Measurements from ENCODE around the gene ASPHD2.

Gene ASPHD2

GRCh38 chr22:26450453-26451185 is 21.6 kb downstream of the ASPHD2 start:
- peaks cover 2% of the 10 kb centered on the region for H3K79me2 ChIP-seq (ENCODE audit: control insufficient read depth, insufficient read depth, low read length, poor library complexity)
- H3K4me1 ChIP-seq (ENCODE audit: control insufficient read depth in 1 of 2, insufficient read depth in 2 of 2, low read length in 2 of 2) = peaks cover 6% of the 10 kb centered on the region in 2 experiments
- no peak overlapping the region for H4K91ac ChIP-seq (ENCODE audit: low read depth, low read length)
- no peak overlapping the region for H2BK5ac ChIP-seq (ENCODE audit: low read depth, low read length, poor library complexity)
- no peak overlapping the region for H2AK5ac ChIP-seq (ENCODE audit: low read length)
- no peak overlapping the region for H3K23ac ChIP-seq (ENCODE audit: low read length)
- no peak overlapping the region for H4K8ac ChIP-seq (ENCODE audit: low read depth, low read length)
- no CpG with 5 or more reads among the region's 9 CpGs for WGBS (ENCODE audit: extremely low coverage, insufficient coverage, insufficient read length)
- no peaks in the 10 kb centered on the region for H3K79me1 ChIP-seq (ENCODE audit: low read length)
- H3K27me3 ChIP-seq (ENCODE audit: insufficient read depth, low read length) = no peaks in the 10 kb centered on the region
- no peak overlapping the region for H3K4me2 ChIP-seq (ENCODE audit: low read length)
- H3K9ac ChIP-seq (ENCODE audit: low read length) = no peak overlapping the region
- no peak overlapping the region for H3K14ac ChIP-seq (ENCODE audit: low read length)
- DNase-seq = no peak
- H3K27ac ChIP-seq (ENCODE audit: low read depth, low read length) = no peak overlapping the region
- H4K12ac ChIP-seq (ENCODE audit: low read depth, low read length) = no peak overlapping the region
- no peak overlapping the region for H3K4me3 ChIP-seq (ENCODE audit: low read depth, low read length)
- peaks cover 31 to 34% of the 10 kb centered on the region in 2 experiments for H3K36me3 ChIP-seq (ENCODE audit: control insufficient read depth in 1 of 2, insufficient read depth in 2 of 2, low read length in 2 of 2)
- H3K9me3 ChIP-seq (ENCODE audit: insufficient read depth, low read depth, low read length) = no peaks in the 10 kb centered on the region
- H3K4ac ChIP-seq (ENCODE audit: low read depth, low read length) = no peak overlapping the region
- no peak overlapping the region for H2BK12ac ChIP-seq (ENCODE audit: low read length)
- H2BK120ac ChIP-seq (ENCODE audit: insufficient read depth, low read length, poor library complexity) = no peak overlapping the region
- H3K18ac ChIP-seq (ENCODE audit: low read length) = no peak overlapping the region
- H2AFZ ChIP-seq (ENCODE audit: insufficient read depth, low read length, poor library complexity) = no peak overlapping the region

GRCh38 chr22:26452236-26453016 is 23.4 kb downstream of the ASPHD2 start:
- Histone ChIP-seq H3K14ac (ENCODE audit: low read length) (no peak overlapping the region), H4K8ac (ENCODE audit: low read depth, low read length) (no peak overlapping the region), H2AK5ac (ENCODE audit: low read length) (no peak overlapping the region), H4K12ac (ENCODE audit: low read depth, low read length) (no peak overlapping the region), H3K23ac (ENCODE audit: low read length) (no peak overlapping the region), H3K4me3 (ENCODE audit: low read depth, low read length) (no peak overlapping the region), H3K79me2 (ENCODE audit: control insufficient read depth, insufficient read depth, low read length, poor library complexity) (no peaks in the 10 kb centered on the region), H3K9ac (ENCODE audit: low read length) (no peak overlapping the region), H2BK12ac (ENCODE audit: low read length) (no peak overlapping the region), H2BK120ac (ENCODE audit: insufficient read depth, low read length, poor library complexity) (no peak overlapping the region), H3K18ac (ENCODE audit: low read length) (no peak overlapping the region), H3K4me2 (ENCODE audit: low read length) (no peak overlapping the region), H3K27me3 (ENCODE audit: insufficient read depth, low read length) (no peaks in the 10 kb centered on the region), H3K27ac (ENCODE audit: low read depth, low read length) (no peak overlapping the region), H4K91ac (ENCODE audit: low read depth, low read length) (no peak overlapping the region), H3K36me3 (ENCODE audit: control insufficient read depth in 1 of 2, insufficient read depth in 2 of 2, low read length in 2 of 2) (peaks cover 32 to 40% of the 10 kb centered on the region in 2 experiments), H3K9me3 (ENCODE audit: insufficient read depth, low read depth, low read length) (no peaks in the 10 kb centered on the region), H3K79me1 (ENCODE audit: low read length) (no peaks in the 10 kb centered on the region), H3K4me1 (ENCODE audit: control insufficient read depth in 1 of 2, insufficient read depth in 2 of 2, low read length in 2 of 2) (no peaks in the 10 kb centered on the region), H3K4ac (ENCODE audit: low read depth, low read length) (no peak overlapping the region), H2AFZ (ENCODE audit: insufficient read depth, low read length, poor library complexity) (no peak overlapping the region), H2BK5ac (ENCODE audit: low read depth, low read length, poor library complexity) (no peak overlapping the region)
- WGBS (ENCODE audit: extremely low coverage, insufficient coverage, insufficient read length) = no CpG with 5 or more reads among the region's 23 CpGs
- DNase-seq = no peak

DNA sequence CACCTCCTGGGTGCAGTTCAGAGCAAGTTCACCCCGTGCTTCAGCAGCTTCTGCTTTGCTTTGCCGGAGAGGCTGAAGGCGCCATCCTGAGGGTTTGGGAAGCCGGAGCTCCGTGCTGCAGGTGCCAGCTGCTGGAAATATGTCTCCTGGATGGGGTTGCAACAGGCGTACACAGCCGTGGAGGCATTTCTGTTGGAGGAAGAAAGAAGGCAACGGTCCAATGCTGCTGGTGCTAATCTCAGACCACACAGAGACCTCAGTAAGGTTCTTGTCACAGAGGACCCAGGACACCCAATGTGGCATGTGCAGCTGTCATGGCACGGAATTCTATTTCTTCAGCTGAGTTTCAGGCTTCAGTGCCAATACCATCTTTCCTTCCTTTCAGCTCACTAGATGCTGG is 24.2 kb downstream of the ASPHD2 start:
- H3K36me3 ChIP-seq (ENCODE audit: control insufficient read depth in 1 of 2, insufficient read depth in 2 of 2, low read length in 2 of 2) = peaks cover 40 to 48% of the 10 kb centered on the region in 2 experiments
- no peak overlapping the region for H2AK5ac ChIP-seq (ENCODE audit: low read length)
- H4K8ac ChIP-seq (ENCODE audit: low read depth, low read length) = no peak overlapping the region
- H3K9me3 ChIP-seq (ENCODE audit: insufficient read depth, low read depth, low read length) = no peaks in the 10 kb centered on the region
- H3K79me2 ChIP-seq (ENCODE audit: control insufficient read depth, insufficient read depth, low read length, poor library complexity) = no peaks in the 10 kb centered on the region
- DNase-seq = no peak
- WGBS (ENCODE audit: extremely low coverage, insufficient coverage, insufficient read length) = no CpG with 5 or more reads among the region's 9 CpGs
- H3K79me1 ChIP-seq (ENCODE audit: low read length) = no peaks in the 10 kb centered on the region
- no peaks in the 10 kb centered on the region for H3K4me1 ChIP-seq (ENCODE audit: control insufficient read depth in 1 of 2, insufficient read depth in 2 of 2, low read length in 2 of 2)
- H3K4me3 ChIP-seq (ENCODE audit: low read depth, low read length) = no peak overlapping the region
- H3K4me2 ChIP-seq (ENCODE audit: low read length) = no peak overlapping the region
- H3K18ac ChIP-seq (ENCODE audit: low read length) = no peak overlapping the region
- no peak overlapping the region for H3K27ac ChIP-seq (ENCODE audit: low read depth, low read length)
- H3K23ac ChIP-seq (ENCODE audit: low read length) = no peak overlapping the region
- H2BK5ac ChIP-seq (ENCODE audit: low read depth, low read length, poor library complexity) = no peak overlapping the region
- no peaks in the 10 kb centered on the region for H3K27me3 ChIP-seq (ENCODE audit: insufficient read depth, low read length)
- no peak overlapping the region for H3K4ac ChIP-seq (ENCODE audit: low read depth, low read length)
- H4K12ac ChIP-seq (ENCODE audit: low read depth, low read length) = no peak overlapping the region
- no peak overlapping the region for H3K14ac ChIP-seq (ENCODE audit: low read length)
- no peak overlapping the region for H2BK12ac ChIP-seq (ENCODE audit: low read length)
- H3K9ac ChIP-seq (ENCODE audit: low read length) = no peak overlapping the region
- H4K91ac ChIP-seq (ENCODE audit: low read depth, low read length) = no peak overlapping the region
- no peak overlapping the region for H2AFZ ChIP-seq (ENCODE audit: insufficient read depth, low read length, poor library complexity)
- H2BK120ac ChIP-seq (ENCODE audit: insufficient read depth, low read length, poor library complexity) = no peak overlapping the region

DNA sequence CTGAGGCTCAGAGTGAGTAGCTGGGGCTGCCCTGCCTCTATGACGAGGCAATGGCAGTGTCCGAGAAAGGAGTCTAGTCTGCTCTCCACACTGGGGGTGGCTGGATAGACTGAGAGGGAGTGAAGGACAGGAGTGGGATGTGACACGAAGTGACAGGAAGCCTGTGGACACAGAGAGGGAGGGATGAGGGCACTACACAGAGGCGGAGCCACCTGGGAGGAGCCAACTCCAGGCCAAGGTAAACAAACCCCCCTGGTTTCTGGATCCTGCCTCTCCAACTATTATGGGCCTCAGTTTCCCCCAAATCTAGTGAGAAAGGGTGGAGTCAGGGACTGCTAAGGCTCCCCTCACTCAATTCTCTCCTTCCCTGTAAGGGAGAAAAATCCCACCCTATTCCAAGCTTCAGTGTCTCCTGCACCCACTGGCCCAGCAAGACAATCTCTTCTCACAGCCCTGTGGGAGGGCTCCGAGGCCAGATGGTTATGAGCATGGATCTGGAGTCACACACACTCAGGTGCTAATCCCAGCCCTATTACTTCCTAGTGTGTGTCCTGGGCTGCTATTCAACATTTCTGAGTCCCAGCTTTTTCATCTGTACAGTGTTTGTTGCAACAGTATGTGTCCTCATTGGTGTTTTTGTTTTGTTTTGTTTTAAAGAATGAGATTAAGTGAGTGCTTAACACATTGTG is 24.9 kb downstream of the ASPHD2 start:
- Histone ChIP-seq H2BK12ac (ENCODE audit: low read length) (no peak overlapping the region), H3K9ac (ENCODE audit: low read length) (no peak overlapping the region), H2BK120ac (ENCODE audit: insufficient read depth, low read length, poor library complexity) (no peak overlapping the region), H3K9me3 (ENCODE audit: insufficient read depth, low read depth, low read length) (no peaks in the 10 kb centered on the region), H3K14ac (ENCODE audit: low read length) (no peak overlapping the region), H2BK5ac (ENCODE audit: low read depth, low read length, poor library complexity) (no peak overlapping the region), H3K79me2 (ENCODE audit: control insufficient read depth, insufficient read depth, low read length, poor library complexity) (no peaks in the 10 kb centered on the region), H3K23ac (ENCODE audit: low read length) (no peak overlapping the region), H4K91ac (ENCODE audit: low read depth, low read length) (no peak overlapping the region), H3K4ac (ENCODE audit: low read depth, low read length) (no peak overlapping the region), H3K18ac (ENCODE audit: low read length) (no peak overlapping the region), H4K8ac (ENCODE audit: low read depth, low read length) (no peak overlapping the region), H4K12ac (ENCODE audit: low read depth, low read length) (no peak overlapping the region), H3K36me3 (ENCODE audit: control insufficient read depth in 1 of 2, insufficient read depth in 2 of 2, low read length in 2 of 2) (peaks cover 44 to 52% of the 10 kb centered on the region in 2 experiments), H3K27me3 (ENCODE audit: insufficient read depth, low read length) (no peaks in the 10 kb centered on the region), H2AK5ac (ENCODE audit: low read length) (no peak overlapping the region), H2AFZ (ENCODE audit: insufficient read depth, low read length, poor library complexity) (no peak overlapping the region), H3K4me1 (ENCODE audit: control insufficient read depth in 1 of 2, insufficient read depth in 2 of 2, low read length in 2 of 2) (no peaks in the 10 kb centered on the region), H3K79me1 (ENCODE audit: low read length) (no peaks in the 10 kb centered on the region), H3K27ac (ENCODE audit: low read depth, low read length) (no peak overlapping the region), H3K4me3 (ENCODE audit: low read depth, low read length) (no peak overlapping the region), H3K4me2 (ENCODE audit: low read length) (no peak overlapping the region)
- no peak for DNase-seq
- WGBS (ENCODE audit: extremely low coverage, insufficient coverage, insufficient read length) = no CpG with 5 or more reads among the region's 5 CpGs
